GM20000 (cell line): ENCODE data around the gene VTN.
"Not testable (repeated sequence)": the region's sequence is repeated elsewhere in the genome, so short reads cannot be mapped to it uniquely, and the experiment has no call there.

ENCODE experiments used
- DNase-seq: peaks from one replicate; pipeline ENCODE4 v3.0.0; 2012; ENCODE audit warnings: low spot score
- TF ChIP-seq, protein P1 (sequence below): IDR thresholded peaks from 2 replicates; pipeline ENCODE4 v1.5.1; 2012; ENCODE audit warnings: mild to moderate bottlenecking, control low read depth; ENCODE audit errors: extremely low read depth, missing control alignments

VTN gene

DNA sequence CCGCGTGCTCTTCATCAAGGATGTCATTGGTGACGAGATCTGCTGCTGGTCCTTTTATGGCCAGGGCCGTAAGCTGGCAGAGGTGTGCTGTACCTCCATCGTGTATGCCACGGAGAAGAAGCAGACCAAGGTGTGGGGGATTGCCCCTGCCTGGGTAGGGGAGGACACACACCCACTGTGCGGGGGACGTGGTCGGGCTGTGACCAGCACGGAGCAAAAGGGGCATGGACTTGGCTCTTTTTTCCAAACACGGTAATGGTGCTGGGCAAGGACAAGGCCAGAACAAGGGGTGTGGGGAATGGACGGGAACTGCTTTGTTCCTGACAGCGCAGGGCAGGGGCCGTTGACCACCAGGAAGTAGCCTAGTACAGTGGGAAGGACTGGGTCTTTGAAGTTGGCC, 27.8 kb downstream of the VTN start:
- TF ChIP-seq, protein P1, sequence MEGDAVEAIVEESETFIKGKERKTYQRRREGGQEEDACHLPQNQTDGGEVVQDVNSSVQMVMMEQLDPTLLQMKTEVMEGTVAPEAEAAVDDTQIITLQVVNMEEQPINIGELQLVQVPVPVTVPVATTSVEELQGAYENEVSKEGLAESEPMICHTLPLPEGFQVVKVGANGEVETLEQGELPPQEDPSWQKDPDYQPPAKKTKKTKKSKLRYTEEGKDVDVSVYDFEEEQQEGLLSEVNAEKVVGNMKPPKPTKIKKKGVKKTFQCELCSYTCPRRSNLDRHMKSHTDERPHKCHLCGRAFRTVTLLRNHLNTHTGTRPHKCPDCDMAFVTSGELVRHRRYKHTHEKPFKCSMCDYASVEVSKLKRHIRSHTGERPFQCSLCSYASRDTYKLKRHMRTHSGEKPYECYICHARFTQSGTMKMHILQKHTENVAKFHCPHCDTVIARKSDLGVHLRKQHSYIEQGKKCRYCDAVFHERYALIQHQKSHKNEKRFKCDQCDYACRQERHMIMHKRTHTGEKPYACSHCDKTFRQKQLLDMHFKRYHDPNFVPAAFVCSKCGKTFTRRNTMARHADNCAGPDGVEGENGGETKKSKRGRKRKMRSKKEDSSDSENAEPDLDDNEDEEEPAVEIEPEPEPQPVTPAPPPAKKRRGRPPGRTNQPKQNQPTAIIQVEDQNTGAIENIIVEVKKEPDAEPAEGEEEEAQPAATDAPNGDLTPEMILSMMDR = no peak
- DNase-seq = no peak

DNA sequence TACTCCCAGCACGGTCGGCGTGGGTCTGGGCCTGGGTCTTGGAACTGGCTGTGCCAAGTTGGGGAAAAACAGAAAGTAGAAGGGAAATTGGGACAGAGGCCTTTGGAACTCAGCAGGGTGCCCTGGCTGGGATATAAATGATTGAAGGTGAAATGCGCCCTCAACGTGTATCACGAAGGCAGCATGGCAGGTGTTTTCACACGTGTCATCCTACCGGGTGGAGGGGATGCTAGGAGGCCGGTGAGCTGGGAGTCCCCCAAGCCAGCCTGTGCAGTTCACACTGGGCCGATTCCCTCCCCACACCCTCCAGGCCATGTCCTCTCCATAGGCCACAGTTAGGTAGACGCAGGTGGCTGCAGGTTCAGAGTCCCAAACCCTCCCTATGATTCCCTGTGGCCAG, 28.6 kb downstream of the VTN start:
- TF ChIP-seq, protein P1 = no peak
- no peak for DNase-seq

DNA sequence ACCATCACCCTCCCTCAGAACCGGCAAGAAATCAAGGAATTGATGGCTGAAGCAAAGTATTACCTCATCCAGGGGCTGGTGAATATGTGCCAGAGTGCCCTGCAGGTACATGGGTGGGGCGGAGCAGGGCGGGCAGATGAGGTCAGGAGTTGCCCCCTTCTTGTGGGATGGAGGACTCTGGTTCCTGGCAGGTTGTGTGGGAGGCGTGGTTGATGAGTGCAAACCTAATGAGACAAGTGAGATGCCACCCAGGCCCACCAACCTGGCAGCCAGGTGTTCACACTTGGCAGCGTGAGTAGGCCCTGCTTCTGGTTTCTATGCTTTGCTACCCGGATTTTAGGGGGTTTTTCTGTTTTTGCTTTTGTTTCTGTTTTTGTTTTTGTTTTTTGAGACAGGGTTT, 29.7 kb downstream of the VTN start:
- TF ChIP-seq, protein P1 = no peak

DNA sequence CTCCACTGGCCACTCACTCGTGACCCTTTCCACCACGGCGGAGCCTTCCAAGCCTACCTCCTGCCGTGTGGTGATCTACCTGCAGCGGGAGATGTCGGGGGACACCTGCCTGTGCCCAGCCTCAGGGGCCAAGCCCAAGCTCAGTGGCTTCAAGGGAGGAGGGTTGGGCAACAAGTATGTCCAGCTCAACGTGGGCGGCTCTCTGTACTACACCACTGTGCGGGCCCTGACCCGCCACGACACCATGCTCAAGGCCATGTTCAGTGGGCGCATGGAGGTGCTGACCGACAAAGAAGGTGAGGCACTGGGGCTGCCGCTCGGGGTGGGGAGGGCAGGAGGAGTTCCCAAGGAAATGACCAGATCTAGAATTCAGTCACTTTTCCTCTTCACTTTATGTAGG, 30.7 kb downstream of the VTN start:
- TF ChIP-seq, protein P1 = no peak
- DNase-seq = no peak

More for the DNA sequence above, 29.7 kb downstream of the VTN start:
- no peak for DNase-seq

DNA sequence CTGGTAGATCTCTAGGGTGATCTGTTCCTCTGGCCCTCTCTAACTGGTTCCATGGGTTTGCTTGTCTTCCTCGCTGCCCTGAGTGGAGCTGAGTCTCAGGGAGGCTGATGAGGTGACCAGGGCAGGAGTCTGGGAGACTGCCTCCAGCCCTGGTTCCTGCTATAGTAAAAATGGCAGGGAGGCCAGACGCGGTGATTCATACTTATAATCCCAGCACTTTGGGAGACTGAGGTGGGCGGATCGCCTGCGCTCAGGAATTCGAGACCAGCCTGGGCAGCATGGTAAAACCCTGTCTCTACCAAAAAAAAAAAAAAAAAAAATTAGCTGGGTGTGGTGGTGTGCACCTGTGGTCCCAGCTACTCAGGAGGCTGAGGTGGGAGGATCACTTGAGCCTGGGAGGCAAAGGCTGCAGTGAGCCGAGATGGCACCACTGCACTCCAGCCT, 31.3 kb downstream of the VTN start:
- DNase-seq = not testable (repeated sequence)

DNA sequence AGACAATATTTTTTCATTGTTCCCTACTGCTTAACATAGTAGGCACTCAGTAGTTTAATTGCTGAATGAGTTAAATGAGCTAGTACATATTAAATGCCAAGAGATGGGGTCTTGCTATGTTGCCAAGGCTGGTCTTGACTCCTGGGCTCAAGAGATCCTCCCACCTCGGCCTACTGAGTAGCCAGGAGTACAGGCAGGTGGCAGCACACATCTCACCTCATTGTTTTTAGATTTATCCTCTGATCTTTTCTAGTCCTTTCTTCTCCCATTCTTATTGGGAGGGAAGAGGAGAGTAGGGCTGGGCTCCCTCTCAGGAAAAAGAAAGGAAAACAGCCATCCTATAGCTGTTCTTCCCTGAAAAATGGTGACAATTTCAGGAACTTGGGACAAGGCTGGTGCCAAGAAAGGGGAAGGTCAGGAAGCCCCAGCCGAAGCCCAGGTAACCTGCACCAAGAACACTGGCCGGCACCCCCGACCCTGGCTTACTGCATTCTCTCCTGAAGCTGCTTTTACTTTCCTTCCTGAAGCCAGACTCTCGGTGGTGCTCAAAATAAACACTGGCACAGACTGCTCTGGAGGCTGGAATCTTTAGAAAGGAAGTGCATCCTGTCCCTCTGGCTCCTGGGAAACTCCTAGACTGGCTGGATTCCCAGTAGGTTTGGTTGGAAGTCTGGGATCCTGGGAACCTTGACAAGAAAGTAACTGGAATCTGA, 31.9 kb downstream of the VTN start:
- no peak for DNase-seq
- TF ChIP-seq, protein P1 = no peak

DNA sequence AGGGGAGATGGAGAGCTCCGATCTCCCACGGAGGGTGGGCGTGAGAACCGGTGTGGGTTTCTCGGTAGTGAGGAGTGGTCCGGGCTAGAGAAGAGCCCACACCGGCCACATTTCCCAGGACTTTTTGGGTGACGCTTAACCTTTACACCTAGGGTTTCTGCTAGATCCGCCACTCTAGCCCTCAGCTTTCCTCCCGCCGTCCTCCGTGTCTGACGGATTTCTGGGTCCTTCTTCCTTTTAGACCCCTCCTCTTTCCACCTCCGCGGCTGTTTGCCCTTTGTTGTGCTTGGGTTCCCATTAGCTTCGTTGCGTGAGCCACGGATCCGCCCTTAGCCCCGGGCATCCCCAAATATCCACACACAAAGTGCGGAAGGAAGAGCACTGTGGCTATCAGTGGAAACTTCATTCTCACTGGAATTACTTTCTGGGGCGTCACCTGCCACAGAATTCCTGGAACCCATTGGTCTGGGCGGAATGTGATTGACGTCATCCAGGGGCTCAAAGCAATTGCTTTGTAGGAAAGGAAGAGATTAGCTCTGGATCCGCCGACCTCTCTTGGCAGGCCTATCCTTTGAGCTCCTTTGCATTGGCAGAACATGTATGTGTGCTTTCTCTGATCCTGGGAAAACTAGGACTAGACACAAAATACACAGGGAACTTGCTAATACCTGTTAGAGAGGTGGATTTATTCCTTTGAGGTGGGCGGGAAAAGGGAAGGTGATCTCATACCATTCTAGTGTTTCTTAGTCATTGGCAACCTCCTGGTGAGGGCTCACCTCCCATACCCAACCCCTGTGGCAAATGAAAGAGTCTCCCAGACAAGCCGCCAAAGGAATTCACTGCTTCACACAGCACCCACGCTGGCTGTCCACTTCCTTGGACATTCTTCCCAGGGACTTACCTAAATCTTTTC, 33.9 kb downstream of the VTN start:
- DNase-seq = peak; percentile 20
- TF ChIP-seq, protein P1 = no peak
